IPS-18c (cell line): Measurements from ENCODE around the gene DSCAML1.

Source experiments
- H3K4me3 ChIP-seq: 2 replicates; pipeline ENCODE4 v1.7.0; 2013; ENCODE audit warnings: low read depth, mild to moderate bottlenecking, low read length, moderate library complexity; ENCODE audit not compliant: insufficient read depth
- H3K9me3 ChIP-seq: one replicate; pipeline ENCODE4 v1.6.1; 2013; ENCODE audit warnings: mild to moderate bottlenecking, low read length, moderate library complexity; ENCODE audit not compliant: control insufficient read depth, insufficient read depth

DSCAML1 gene

GRCh38 chr11:117752721-117753237 lies 44.2 kb downstream of the DSCAML1 start:
- H3K9me3 ChIP-seq, result no peaks in the 10 kb centered on the region
- no peak overlapping the region for H3K4me3 ChIP-seq

GRCh38 chr11:117752071-117752470 lies 44.9 kb downstream of the DSCAML1 start:
- Histone ChIP-seq H3K9me3 (no peaks in the 10 kb centered on the region), H3K4me3 (no peak overlapping the region)

- no peak overlapping the region for H3K4me3 ChIP-seq
These were observed 45.9 kb downstream of the DSCAML1 start for GRCh38 chr11:117750916-117751662.

GRCh38 chr11:117750357-117750756 lies 46.7 kb downstream of the DSCAML1 start:
- Histone ChIP-seq H3K9me3 (no peaks in the 10 kb centered on the region), H3K4me3 (no peak overlapping the region)

More at GRCh38 chr11:117750916-117751662, 45.9 kb downstream of the DSCAML1 start:
- no peaks in the 10 kb centered on the region for H3K9me3 ChIP-seq

- H3K9me3 ChIP-seq, result no peaks in the 10 kb centered on the region
- no peak overlapping the region for H3K4me3 ChIP-seq
These were observed 47.5 kb downstream of the DSCAML1 start for GRCh38 chr11:117749541-117749910.

GRCh38 chr11:117748771-117749540 lies 48.1 kb downstream of the DSCAML1 start:
- H3K9me3 ChIP-seq, result no peaks in the 10 kb centered on the region

GRCh38 chr11:117747892-117748291 lies 49.1 kb downstream of the DSCAML1 start:
- H3K9me3 ChIP-seq, result no peaks in the 10 kb centered on the region
- H3K4me3 ChIP-seq, result no peak overlapping the region

More at GRCh38 chr11:117748771-117749540, 48.1 kb downstream of the DSCAML1 start:
- no peak overlapping the region for H3K4me3 ChIP-seq

GRCh38 chr11:117745346-117745745 lies 51.7 kb downstream of the DSCAML1 start:
- Histone ChIP-seq H3K9me3 (no peaks in the 10 kb centered on the region), H3K4me3 (no peak overlapping the region)

- no peaks in the 10 kb centered on the region for H3K9me3 ChIP-seq
- no peak overlapping the region for H3K4me3 ChIP-seq
These were observed 52.4 kb downstream of the DSCAML1 start for GRCh38 chr11:117744471-117745150.

- no peak overlapping the region for H3K4me3 ChIP-seq
These were observed 53.7 kb downstream of the DSCAML1 start for GRCh38 chr11:117743121-117743815.

GRCh38 chr11:117738246-117738957 lies 58.6 kb downstream of the DSCAML1 start:
- Histone ChIP-seq H3K4me3 (no peak overlapping the region), H3K9me3 (no peaks in the 10 kb centered on the region)

More at GRCh38 chr11:117743121-117743815, 53.7 kb downstream of the DSCAML1 start:
- no peaks in the 10 kb centered on the region for H3K9me3 ChIP-seq

GRCh38 chr11:117735350-117735977 lies 61.6 kb downstream of the DSCAML1 start:
- no peaks in the 10 kb centered on the region for H3K9me3 ChIP-seq
- no peak overlapping the region for H3K4me3 ChIP-seq

GRCh38 chr11:117734601-117735024 lies 62.4 kb downstream of the DSCAML1 start:
- no peaks in the 10 kb centered on the region for H3K9me3 ChIP-seq
- H3K4me3 ChIP-seq, result no peak overlapping the region

GRCh38 chr11:117733316-117733715 lies 63.7 kb downstream of the DSCAML1 start:
- Histone ChIP-seq H3K9me3 (no peaks in the 10 kb centered on the region), H3K4me3 (no peak overlapping the region)

- no peaks in the 10 kb centered on the region for H3K9me3 ChIP-seq
- no peak overlapping the region for H3K4me3 ChIP-seq
These were observed 65.2 kb downstream of the DSCAML1 start for GRCh38 chr11:117731722-117732290.
